MM.1S (cell line): Measurements from ENCODE around the gene STAG1.

Experiments used
- DNase-seq: peaks from one replicate; pipeline ENCODE4 v3.0.0-alpha.2; 2015
- H2AFZ ChIP-seq: fragments of 300-600 bp; sonication (generic); 2 replicates; pipeline ENCODE4 v1.6.0; 2016; ENCODE audit warnings: antibody characterized with exemption, low read length
- H3F3A ChIP-seq: fragments of 300-600 bp; sonication (generic); 2 replicates; pipeline ENCODE4 v1.6.1; 2016; ENCODE audit warnings: mild to moderate bottlenecking, antibody characterized with exemption, low read length, moderate library complexity, mixed read lengths; ENCODE audit not compliant: insufficient read depth
- H3K27ac ChIP-seq: fragments of 300-600 bp; sonication (generic); 2 replicates; pipeline ENCODE4 v1.5.1; 2016; ENCODE audit warnings: mild to moderate bottlenecking, low read length
- H3K27me3 ChIP-seq: fragments of 300-600 bp; sonication (generic); replicated peaks from 2 replicates; pipeline ENCODE4 v1.6.0; 2016; ENCODE audit warnings: low read length; ENCODE audit not compliant: insufficient read depth
- H3K36me3 ChIP-seq: fragments of 300-600 bp; sonication (generic); replicated peaks from 2 replicates; pipeline ENCODE4 v1.6.1; 2016; ENCODE audit warnings: mild to moderate bottlenecking, low read length, mixed read lengths; ENCODE audit not compliant: insufficient read depth
- H3K4me1 ChIP-seq: fragments of 300-600 bp; sonication (generic); 2 replicates; pipeline ENCODE4 v1.6.1; 2016; ENCODE audit warnings: low read length, mixed read lengths
- H3K4me2 ChIP-seq: fragments of 300-600 bp; sonication (generic); 2 replicates; pipeline ENCODE4 v1.6.0; 2016; ENCODE audit warnings: low read depth, low read length
- H3K4me3 ChIP-seq: fragments of 300-600 bp; sonication (generic); 2 replicates; pipeline ENCODE4 v1.5.1; 2016; ENCODE audit warnings: low read length, mixed read lengths
- H3K79me2 ChIP-seq: fragments of 300-600 bp; sonication (generic); 2 replicates; pipeline ENCODE4 v1.6.1; 2016; ENCODE audit warnings: mixed run types, low read length, mixed read lengths
- H3K9ac ChIP-seq: fragments of 300-600 bp; sonication (generic); 2 replicates; pipeline ENCODE4 v1.6.1; 2016; ENCODE audit warnings: low read length, mixed read lengths
- H3K9me2 ChIP-seq: fragments of 300-600 bp; sonication (generic); replicated peaks from 2 replicates; pipeline ENCODE4 v1.6.1; 2016; ENCODE audit warnings: mild to moderate bottlenecking, low read length, mixed read lengths; ENCODE audit not compliant: insufficient read depth
- H3K9me3 ChIP-seq: fragments of 300-600 bp; sonication (generic); replicated peaks from 2 replicates; pipeline ENCODE4 v1.6.1; 2016; ENCODE audit warnings: mild to moderate bottlenecking, low read length, mixed read lengths; ENCODE audit not compliant: insufficient read depth
- H4K20me1 ChIP-seq: fragments of 300-600 bp; sonication (generic); 2 replicates; pipeline ENCODE4 v1.6.1; 2016; ENCODE audit warnings: mild to moderate bottlenecking, low read length, moderate library complexity, mixed read lengths; ENCODE audit not compliant: insufficient read depth
- CTCF ChIP-seq: fragments of 300-600 bp; sonication (generic); IDR thresholded peaks from 2 replicates; pipeline ENCODE4 v1.5.1; 2016; ENCODE audit warnings: antibody characterized with exemption, low read length, mixed read lengths
- EZH2 ChIP-seq: fragments of 300-600 bp; sonication (generic); optimal IDR thresholded peaks from 2 replicates; pipeline ENCODE3; 2017; ENCODE audit warnings: low read depth, mild to moderate bottlenecking, antibody characterized with exemption, low read length, mixed read lengths
- EZH2phosphoT487 ChIP-seq: fragments of 300-600 bp; sonication (generic); IDR thresholded peaks from 2 replicates; pipeline ENCODE4 v1.6.1; 2018; ENCODE audit warnings: antibody characterized with exemption, low read length

Gene STAG1

DNA sequence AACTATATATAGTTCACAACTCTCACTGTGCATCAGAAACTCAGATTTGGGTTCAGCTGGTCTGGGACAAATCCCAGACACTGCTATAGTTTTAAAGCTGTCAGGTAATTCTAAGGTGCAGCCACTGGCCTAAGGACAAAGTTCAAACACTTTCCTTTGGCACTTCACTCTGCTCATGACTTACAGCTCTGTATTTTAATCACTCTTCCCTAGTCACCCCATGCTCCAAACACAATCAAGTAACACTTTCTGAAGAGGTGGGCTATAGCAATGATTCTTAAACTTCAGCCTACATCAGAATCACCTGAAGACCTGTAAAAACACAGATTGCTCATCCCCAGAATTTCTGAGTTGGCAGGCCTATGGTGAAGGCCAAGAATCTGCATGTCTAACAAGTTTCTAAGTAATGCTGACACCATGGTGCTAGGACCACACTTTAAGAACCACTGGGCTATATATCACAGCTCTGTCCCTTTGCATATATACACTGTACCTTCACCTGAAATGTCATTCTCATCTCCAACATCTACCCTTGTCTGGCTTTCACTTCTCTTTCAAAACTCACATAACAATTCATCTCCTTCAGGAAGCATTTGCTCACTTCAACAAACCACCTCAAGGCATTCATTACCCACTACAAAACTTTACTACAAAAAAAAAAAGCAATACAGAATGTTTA lies 21.4 kb downstream of the STAG1 start:
- no peak overlapping the region for H2AFZ ChIP-seq
- no peaks in the 10 kb centered on the region for H3K27me3 ChIP-seq
- H3K9me3 ChIP-seq = no peaks in the 10 kb centered on the region
- TF ChIP-seq CTCF (no peak), EZH2phosphoT487 (no peak), EZH2 (no peak)
- H4K20me1 ChIP-seq = peaks cover 67% of the 10 kb centered on the region
- no peak overlapping the region for H3K27ac ChIP-seq
- no peaks in the 10 kb centered on the region for H3F3A ChIP-seq
- H3K4me1 ChIP-seq = peaks cover 17% of the 10 kb centered on the region
- H3K9ac ChIP-seq = no peak overlapping the region
- H3K4me3 ChIP-seq = no peak overlapping the region
- no peaks in the 10 kb centered on the region for H3K36me3 ChIP-seq
- DNase-seq = no peak
- peaks cover 100% of the 10 kb centered on the region for H3K79me2 ChIP-seq
- H3K4me2 ChIP-seq = no peak overlapping the region
- H3K9me2 ChIP-seq = no peaks in the 10 kb centered on the region

- H3K9me3 ChIP-seq = no peaks in the 10 kb centered on the region
- no peak overlapping the region for H3K4me2 ChIP-seq
- no peak for DNase-seq
- H3K36me3 ChIP-seq = no peaks in the 10 kb centered on the region
- H3F3A ChIP-seq = no peaks in the 10 kb centered on the region
- no peaks in the 10 kb centered on the region for H3K9me2 ChIP-seq
- H3K4me3 ChIP-seq = no peak overlapping the region
- no peak overlapping the region for H2AFZ ChIP-seq
- H3K4me1 ChIP-seq = peaks cover 23% of the 10 kb centered on the region
- TF ChIP-seq CTCF = no peak
- no peak for TF ChIP-seq EZH2
- TF ChIP-seq EZH2phosphoT487 = no peak
- no peaks in the 10 kb centered on the region for H3K27me3 ChIP-seq
- peaks cover 63% of the 10 kb centered on the region for H4K20me1 ChIP-seq
- no peak overlapping the region for H3K27ac ChIP-seq
- H3K79me2 ChIP-seq = peaks cover 96% of the 10 kb centered on the region
- no peak overlapping the region for H3K9ac ChIP-seq
Measured at GRCh38 chr3:136728918-136729317, 23.3 kb downstream of the STAG1 start.

DNA sequence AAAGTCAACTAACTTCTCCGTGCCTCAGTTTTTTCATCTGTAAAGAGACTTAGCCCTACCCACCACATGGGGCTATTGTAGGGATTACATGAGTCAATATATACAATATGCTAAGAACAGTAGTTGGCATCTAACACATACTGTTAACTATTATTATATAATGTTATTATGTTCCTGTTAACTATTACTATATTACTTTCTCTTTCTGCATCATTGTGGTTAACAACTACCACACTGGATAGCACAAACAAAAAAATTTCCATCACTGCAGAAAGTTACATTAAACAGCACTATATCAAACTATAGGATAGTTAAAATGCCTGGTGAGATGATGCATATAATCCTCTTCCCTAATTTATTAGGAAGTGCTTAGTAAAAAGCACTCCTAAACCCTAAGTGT lies 23.7 kb downstream of the STAG1 start:
- peaks cover 62% of the 10 kb centered on the region for H4K20me1 ChIP-seq
- no peak overlapping the region for H3K4me2 ChIP-seq
- no peak overlapping the region for H3K4me3 ChIP-seq
- no peaks in the 10 kb centered on the region for H3K9me2 ChIP-seq
- no peaks in the 10 kb centered on the region for H3K27me3 ChIP-seq
- H3K79me2 ChIP-seq = peaks cover 92% of the 10 kb centered on the region
- H3K9ac ChIP-seq = no peak overlapping the region
- H3K9me3 ChIP-seq = no peaks in the 10 kb centered on the region
- H3K36me3 ChIP-seq = no peaks in the 10 kb centered on the region
- peaks cover 23% of the 10 kb centered on the region for H3K4me1 ChIP-seq
- no peaks in the 10 kb centered on the region for H3F3A ChIP-seq
- H2AFZ ChIP-seq = no peak overlapping the region
- DNase-seq = no peak
- no peak overlapping the region for H3K27ac ChIP-seq
- TF ChIP-seq CTCF = no peak
